ENCODE data around the gene POLR2F.
A peak's percentile ranks its signal among the peaks of the same experiment; 100 is the strongest.

POLR2F gene

GRCh38 chr22:37981282-37982011 lies 27.9 kb downstream of the POLR2F start:
- DNase-seq: no peak

DNA sequence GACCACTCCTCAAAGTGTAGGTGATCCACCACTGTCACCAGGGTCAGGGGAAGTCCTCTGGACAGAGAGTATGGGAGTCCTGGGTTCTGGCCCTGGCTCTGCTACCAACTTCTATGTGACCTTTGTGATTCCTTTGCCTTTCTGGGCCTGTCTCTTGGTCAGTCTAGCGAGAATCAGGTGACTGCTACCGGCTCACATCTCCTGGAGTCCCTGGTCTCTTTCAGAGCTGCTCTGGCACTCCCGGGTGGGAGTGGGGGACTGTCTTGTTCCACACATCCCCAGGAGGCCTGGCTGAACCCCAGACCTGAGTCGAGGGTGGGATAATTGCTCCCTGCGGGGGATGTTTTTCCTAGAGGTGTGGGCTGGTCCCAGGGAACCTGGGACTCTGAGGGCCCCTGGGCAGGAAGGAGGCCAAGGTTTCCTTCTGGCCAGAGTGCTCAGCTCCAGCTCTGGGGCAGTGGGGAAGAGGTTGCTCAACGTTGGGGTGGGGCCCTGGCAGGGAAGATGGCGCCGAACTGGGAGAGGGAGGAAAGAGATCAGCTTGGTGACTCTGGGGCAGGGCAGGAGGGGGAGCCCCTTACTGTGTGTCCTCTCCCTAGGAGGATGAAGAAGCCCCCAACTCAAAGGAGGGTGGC lies 28.8 kb downstream of the POLR2F start:
- DNase-seq: no peak

- DNase-seq: peak; percentile 54
Measured at GRCh38 chr22:37982938-37983859, 29.7 kb downstream of the POLR2F start.

DNA sequence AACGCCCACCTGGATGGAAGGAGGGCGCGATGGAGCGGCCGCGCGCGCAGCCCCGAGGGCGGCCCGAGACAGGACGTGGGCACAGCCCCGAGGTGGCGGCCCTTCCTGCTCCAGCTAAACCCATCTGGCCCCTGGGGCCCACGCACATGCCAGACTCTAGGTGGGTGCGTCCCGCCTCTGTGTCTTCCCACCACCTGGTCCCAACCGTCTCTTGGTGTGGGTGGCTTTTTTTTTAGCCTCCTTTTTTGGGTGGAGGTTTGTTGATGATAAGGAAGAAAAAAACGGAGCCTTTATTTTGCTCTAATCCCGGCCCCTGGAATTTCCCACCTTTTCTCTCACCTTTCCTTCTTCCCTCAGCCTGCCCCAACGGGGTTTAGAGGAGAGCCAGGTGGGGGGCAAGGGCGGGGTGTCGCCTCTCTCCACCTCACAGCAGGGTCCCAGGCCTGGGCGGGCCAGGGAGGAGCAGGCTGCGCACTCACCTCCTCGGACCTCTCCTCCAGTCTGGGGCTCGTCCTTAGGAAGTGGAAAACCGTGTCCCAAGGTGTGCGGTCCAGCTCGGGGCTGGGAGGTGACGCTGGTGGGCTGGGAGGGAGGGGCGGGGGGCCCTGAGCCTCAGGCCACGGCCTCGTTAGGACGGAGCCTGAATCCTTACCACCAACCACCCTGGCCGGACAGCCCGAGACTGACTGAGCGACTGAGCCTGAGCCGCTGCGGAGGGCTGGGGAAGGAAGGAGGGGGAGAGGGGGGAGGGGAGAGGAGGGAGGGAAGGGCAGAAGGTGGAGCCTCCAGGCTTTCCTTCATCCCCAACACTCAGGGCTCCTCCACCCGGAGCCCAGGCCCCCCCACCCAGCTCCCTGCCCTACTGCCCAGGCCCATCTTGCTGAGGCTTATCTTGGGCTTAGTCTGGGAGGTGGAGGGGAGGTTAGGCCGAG lies 30.6 kb downstream of the POLR2F start, which contains the start of gene SOX10:
Gene SOX10 (minus strand): TSS at position 696 of the 932 bp plus-strand sequence. CDS start 771 bp downstream, outside the sequence.
- DNase-seq: no peak

DNA sequence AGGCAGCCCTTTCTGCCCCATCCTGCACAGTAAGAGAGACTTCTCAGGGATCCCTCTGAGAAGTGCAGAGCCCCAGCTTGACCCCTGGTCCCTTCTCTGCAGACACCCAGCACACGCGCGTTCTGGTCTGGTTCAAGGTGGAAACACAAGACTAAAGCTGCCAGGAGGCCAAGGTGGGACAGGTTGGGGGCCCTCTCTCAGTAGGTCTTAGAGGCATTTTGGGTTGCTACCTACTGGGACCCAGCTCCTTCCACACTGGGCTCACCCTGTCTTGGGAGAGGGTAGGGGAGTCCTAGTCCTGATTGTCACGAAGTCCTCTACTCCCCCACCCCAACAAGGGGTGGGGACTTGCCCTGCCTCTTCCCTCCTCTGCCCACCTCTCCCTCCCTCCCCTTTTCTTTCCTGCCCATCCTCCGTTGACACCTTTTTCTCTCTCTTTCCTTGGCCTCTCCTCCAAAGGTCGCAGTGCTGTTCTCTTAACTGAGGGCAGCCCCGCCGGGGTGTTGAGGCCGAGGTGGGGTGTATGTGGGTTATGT lies 31.6 kb downstream of the POLR2F start:
- DNase-seq: no peak

- DNase-seq: no peak
Measured at GRCh38 chr22:37985751-37986281, 32.3 kb downstream of the POLR2F start.

GRCh38 chr22:37986371-37986770 lies 32.9 kb downstream of the POLR2F start:
- no peak for DNase-seq

GRCh38 chr22:37989146-37990045 lies 35.9 kb downstream of the POLR2F start:
- no peak for DNase-seq

GRCh38 chr22:37990301-37990700 lies 36.8 kb downstream of the POLR2F start:
- no peak for DNase-seq

GRCh38 chr22:37990862-37991261 lies 37.4 kb downstream of the POLR2F start:
- no peak for DNase-seq

DNA sequence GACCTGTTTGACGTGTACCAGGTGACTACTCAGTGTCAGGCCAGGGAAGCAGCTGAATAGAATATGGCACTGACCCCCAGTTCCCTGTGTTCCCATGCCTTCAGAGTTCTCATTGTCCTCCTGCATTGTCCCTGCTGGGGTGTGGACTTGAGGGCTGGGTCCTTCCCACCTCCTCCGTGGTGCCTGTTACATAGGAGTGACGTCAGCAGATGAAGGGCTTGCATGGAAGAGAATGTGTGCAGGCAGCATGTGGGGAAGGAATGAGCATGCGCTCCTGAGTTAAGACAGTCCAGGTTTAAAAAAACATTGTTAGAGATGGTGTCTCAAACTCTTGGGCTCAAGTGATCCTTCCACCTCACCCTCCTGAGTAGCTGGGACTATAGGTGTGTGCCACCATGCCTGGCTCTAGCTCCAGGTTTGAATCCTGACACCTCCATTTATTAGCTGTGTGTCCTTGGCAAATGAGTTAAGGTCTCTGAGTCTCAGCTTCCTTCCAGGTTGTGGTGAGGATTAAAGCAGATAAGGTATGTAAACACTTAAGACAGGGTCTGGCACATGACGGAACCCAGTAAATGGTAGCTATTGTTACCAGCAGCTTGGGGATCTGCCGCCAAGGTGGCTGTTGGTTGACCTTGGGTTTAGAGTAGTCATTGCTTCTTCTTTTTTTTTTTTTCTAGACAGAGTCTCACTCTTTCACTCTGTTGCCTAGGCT lies 38.4 kb downstream of the POLR2F start:
- no peak for DNase-seq

- no peak for DNase-seq
Measured at GRCh38 chr22:37994049-37994448, 40.5 kb downstream of the POLR2F start.

DNA sequence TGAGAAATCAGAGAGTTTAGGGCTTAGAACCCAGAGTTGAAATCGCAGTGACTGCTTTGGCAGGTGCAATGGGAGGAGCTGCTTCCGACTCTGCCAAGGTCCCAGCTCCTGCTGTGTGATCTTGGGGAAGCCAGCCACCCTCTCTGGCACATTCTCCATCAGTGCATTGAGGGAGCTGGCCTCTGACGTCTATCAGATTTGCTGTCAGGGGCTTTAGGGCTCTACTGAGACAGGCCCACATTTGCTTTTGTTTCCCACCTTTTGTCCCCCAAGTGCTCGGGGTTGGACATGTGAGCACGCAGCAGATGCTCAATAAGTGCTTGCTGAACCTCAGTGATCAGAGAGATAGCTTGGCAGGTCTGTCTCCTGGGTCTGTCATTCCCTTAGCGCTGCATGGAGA lies 41.5 kb downstream of the POLR2F start:
- DNase-seq: no peak

DNA sequence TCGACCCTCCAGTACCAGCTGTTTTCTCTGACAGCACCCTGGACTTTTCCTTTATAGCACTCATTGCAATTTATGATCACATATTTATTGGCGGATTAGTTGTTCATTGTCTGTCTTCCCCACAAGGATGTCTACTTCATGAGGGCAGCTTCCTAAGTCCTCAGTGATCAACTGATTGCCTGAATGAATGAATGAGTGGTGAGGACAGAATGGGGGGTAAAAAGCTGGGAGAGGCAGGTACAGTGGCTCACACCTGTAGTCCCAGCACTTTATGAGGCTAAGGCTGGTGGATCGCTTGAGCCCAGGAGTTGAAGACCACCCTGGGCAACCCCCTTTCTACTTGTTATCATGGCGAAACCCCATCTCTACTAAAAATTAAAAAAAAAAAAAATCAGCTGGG lies 42.0 kb downstream of the POLR2F start:
- DNase-seq: no peak

- no peak for DNase-seq
Measured at GRCh38 chr22:37996079-37996478, 42.6 kb downstream of the POLR2F start.

DNA sequence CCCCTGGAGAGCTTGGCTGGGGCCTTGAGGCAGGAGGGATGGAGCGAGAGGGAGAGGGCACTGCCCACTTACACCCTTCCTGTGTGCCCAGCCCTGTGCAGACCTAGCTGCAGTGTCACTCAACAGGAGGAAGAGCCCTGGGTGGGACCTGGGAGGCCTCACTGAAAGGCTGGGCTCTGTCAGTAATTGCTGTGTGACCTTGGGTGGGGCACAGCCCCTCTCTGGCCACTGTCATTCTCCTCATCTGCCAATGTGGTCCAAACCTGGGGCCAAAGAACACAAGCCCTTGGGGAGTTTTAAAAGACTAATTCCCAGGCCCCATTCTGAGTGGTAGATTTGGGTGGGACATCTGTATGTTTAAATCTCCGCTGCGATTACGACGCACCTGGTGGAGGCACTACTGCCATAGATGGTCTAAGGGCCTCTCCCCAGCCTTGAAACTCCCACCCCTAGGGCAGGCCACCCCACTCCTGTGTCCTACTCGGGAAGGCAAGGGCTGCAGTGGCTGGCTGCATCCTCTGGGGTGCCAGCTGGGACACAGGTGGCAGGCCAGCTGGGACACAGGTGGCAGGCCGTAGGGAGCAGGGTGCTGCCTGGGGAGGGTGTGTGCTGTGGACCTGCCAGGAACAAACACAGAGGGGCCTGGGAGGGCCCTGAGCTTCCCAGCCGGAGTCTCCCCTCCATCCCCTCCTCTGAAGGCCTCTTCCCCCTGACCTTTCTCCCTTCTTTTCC lies 43.2 kb downstream of the POLR2F start:
- no peak for DNase-seq

GRCh38 chr22:37998543-37998942 lies 45.0 kb downstream of the POLR2F start:
- no peak for DNase-seq

GRCh38 chr22:37999236-37999635 lies 45.7 kb downstream of the POLR2F start:
- no peak for DNase-seq

Measured in right kidney (tissue), 1 donor.